K562 (cell line): ENCODE data around the gene MANBA. TPM values are rescaled to one million over a fixed set of nuclear protein-coding genes. Genes with fewer than 3 reads are reported as not detected.

ENCODE experiments used
- ATF3 ChIP-seq, 2 experiments: fragments of 450-650 bp in 1 of 2; sonication (generic) in 1 of 2; formaldehyde crosslinking in 1 of 2; IDR thresholded peaks in 1 of 2; conservative IDR thresholded peaks in 1 of 2; 2 replicates each; pipeline versions ENCODE4 v1.6.1 to v1.8.1; 2016 to 2023; ENCODE audit warnings: mild to moderate bottlenecking in 2 of 2, moderate library complexity in 2 of 2, inconsistent platforms in 1 of 2, missing genetic modification reagents in 1 of 2
- BHLHE40 ChIP-seq: IDR thresholded peaks from 2 replicates; pipeline ENCODE4 v1.6.1; 2011; ENCODE audit warnings: low read length, improper control_type of control experiment
- CBFA2T3 ChIP-seq: fragments of 450-650 bp; IDR thresholded peaks from 2 replicates; pipeline ENCODE4 v1.6.1; 2017
- CREB1 ChIP-seq, 2 experiments: sonication (generic) in 1 of 2; formaldehyde crosslinking in 1 of 2; IDR thresholded peaks; 2 replicates each; pipeline versions ENCODE4 v1.6.1 to v1.8.0; 2012 to 2022; ENCODE audit warnings: inconsistent platforms in 1 of 2, mild to moderate bottlenecking in 1 of 2, missing genetic modification reagents in 1 of 2, moderate library complexity in 1 of 2
- E2F6 ChIP-seq, 2 experiments: IDR thresholded peaks; 2 replicates each; pipeline ENCODE4 v1.6.1; 2011; ENCODE audit warnings: borderline replicate concordance in 1 of 2, control low read depth in 1 of 2, low read depth in 1 of 2, low read length in 1 of 2, mild to moderate bottlenecking in 1 of 2, mixed read lengths in 1 of 2, moderate library complexity in 1 of 2; ENCODE audit not compliant: insufficient read depth in 1 of 2, insufficient read length in 1 of 2, poor library complexity in 1 of 2, severe bottlenecking in 1 of 2; ENCODE audit errors: extremely low read depth in 1 of 2
- GABPB1 ChIP-seq: sonication (generic); formaldehyde crosslinking; IDR thresholded peaks from 2 replicates; pipeline ENCODE4 v1.8.0; 2022; ENCODE audit warnings: mild to moderate bottlenecking, missing genetic modification reagents
- HNRNPLL ChIP-seq: fragments of 200-400 bp; formaldehyde crosslinking; IDR thresholded peaks from 2 replicates; pipeline ENCODE4 v1.6.1; 2017; ENCODE audit warnings: low read length, low read depth, mild to moderate bottlenecking; ENCODE audit not compliant: poor library complexity, severe bottlenecking
- USF1 ChIP-seq: sonication (generic); formaldehyde crosslinking; IDR thresholded peaks from 2 replicates; pipeline ENCODE4 v1.9.0; 2022; ENCODE audit warnings: mild to moderate bottlenecking, missing genetic modification reagents
- ZBTB1 ChIP-seq: sonication (generic); formaldehyde crosslinking; IDR thresholded peaks from 2 replicates; pipeline ENCODE4 v1.8.1; 2023; ENCODE audit warnings: missing genetic modification reagents, low read depth, mild to moderate bottlenecking, borderline replicate concordance
- ZBTB40 ChIP-seq, 2 experiments: fragments of 450-650 bp in 1 of 2; sonication (generic) in 1 of 2; formaldehyde crosslinking in 1 of 2; IDR thresholded peaks; 2 replicates each; pipeline versions ENCODE4 v1.7.1 to v1.9.0; 2016 to 2022; ENCODE audit warnings: inconsistent platforms in 1 of 2, mild to moderate bottlenecking in 1 of 2, missing genetic modification reagents in 1 of 2
- ZNF212 ChIP-seq: fragments of 450-650 bp; formaldehyde crosslinking; IDR thresholded peaks from 2 replicates; pipeline ENCODE4 v1.4.0; 2020; ENCODE audit warnings: mild to moderate bottlenecking
- polyA plus RNA-seq, 8 experiments: library from polyadenylated mRNA; depleted of rRNA in 4 of 8; stranded (reverse) in 5 of 8; unstranded in 3 of 8; fragments of >200 nt; fragmentation: Nextera tagmentation in 2 of 8; fragmentation: Illumina TruSeq in 1 of 8; extraction: Ambion mirVana in 2 of 8; extraction: Trizol in 1 of 8; gene quantifications; 2 replicates each; pipeline versions ENCODE4 v1.2.1 to v1.2.3, GENCODE V29; 2011 to 2014; ENCODE audit warnings: inconsistent platforms in 1 of 8, missing spikeins in 1 of 8
- total RNA-seq, 7 experiments: library from RNA; depleted of rRNA in 6 of 7; stranded (reverse); fragments of >200 nt in 6 of 7; fragmentation: Illumina TruSeq in 2 of 7; extraction: Trizol in 2 of 7; gene quantifications; 2 replicates each; pipeline versions ENCODE4 v1.2.1 to v1.2.3, GENCODE V29; 2011 to 2021; ENCODE audit warnings: low replicate concordance in 1 of 7

Gene MANBA
- total and polyA plus RNA-seq, 9 of the 15 experiments (the other 6 are each of a cell fraction or from before 2014, with no cell fraction given) = 1.8 to 12.9 (median 7.7) TPM

- TF ChIP-seq ZBTB1 (CRISPR knock-in tag) = no peak
- TF ChIP-seq ZBTB40 (IDR thresholded peaks at IDR 0.05) = 0 out of 2 replicates have a peak, but pooled peaks have one; percentile 17
- no peak for TF ChIP-seq ZBTB40 (CRISPR knock-in tag; IDR thresholded peaks at IDR 0.05)
- TF ChIP-seq CREB1 (IDR thresholded peaks at IDR 0.05) = peak; percentile 40; the same call in 1 of the 2 replicates
- TF ChIP-seq CREB1 (CRISPR knock-in tag; IDR thresholded peaks at IDR 0.05) = peak; percentile 51; the same call in 1 of the 2 replicates
- TF ChIP-seq GABPB1 (CRISPR knock-in tag) = peak; percentile 60; the same call in 1 of the 2 replicates
- TF ChIP-seq CBFA2T3 = 0 out of 2 replicates have a peak, but pooled peaks have one; percentile 7
- TF ChIP-seq ZNF212 (CRISPR knock-in tag) = no peak
- TF ChIP-seq E2F6 (IDR thresholded peaks at IDR 0.05; ENCODE audit: borderline replicate concordance in 1 of 2, extremely low read depth in 1 of 2, insufficient read depth in 1 of 2, insufficient read length in 1 of 2, low read depth in 1 of 2, low read length in 1 of 2, poor library complexity in 1 of 2, severe bottlenecking in 1 of 2) = no peak
- TF ChIP-seq BHLHE40 = no peak
- TF ChIP-seq USF1 (CRISPR knock-in tag) = peak; percentile 44; the same call in 1 of the 2 replicates
- peak; percentile 47; the same call in 1 of the 2 replicates for TF ChIP-seq ATF3 (IDR thresholded peaks at IDR 0.05)
- no peak for TF ChIP-seq ATF3 (CRISPR knock-in tag; conservative IDR thresholded peaks at IDR 0.05)
- no peak for TF ChIP-seq HNRNPLL
These were observed 26.0 kb downstream of the MANBA start (continued) for GRCh38 chr4:102734591-102735385.
